Keratinocyte (primary cell): ENCODE measurements around the gene TOMM20. TPM values are rescaled to one million over a fixed set of nuclear protein-coding genes. Genes with fewer than 3 reads are reported as not detected.

Experiments
- DNase-seq: peaks from one replicate; pipeline ENCODE4 v3.0.0-alpha.2; 2011; ENCODE audit warnings: low read depth, missing footprints, low spot score
- FAIRE-seq: peaks from 2 replicates; lab custom pipeline; 2011; peaks lifted over from hg19 to GRCh38; lab: Jason Lieb, UNC
- H2AFZ ChIP-seq: 2 replicates; pipeline ENCODE4 v1.6.0; 2012; ENCODE audit warnings: low read length, control low read depth, inconsistent platforms; ENCODE audit not compliant: control insufficient read depth
- H3K27ac ChIP-seq: 2 replicates; pipeline ENCODE4 v1.5.1; 2011; ENCODE audit warnings: low read length; ENCODE audit not compliant: control insufficient read depth, insufficient read depth
- H3K27me3 ChIP-seq: 3 replicates; pipeline ENCODE4 v1.6.0; 2011; ENCODE audit warnings: low read length; ENCODE audit not compliant: control insufficient read depth, insufficient read depth; ENCODE audit errors: extremely low read depth
- H3K36me3 ChIP-seq, 2 experiments: 2 replicates in 1 of 2; 3 replicates in 1 of 2; pipeline ENCODE4 v1.5.1; 2011; ENCODE audit warnings: low read length in 2 of 2, mild to moderate bottlenecking in 1 of 2; ENCODE audit not compliant: control insufficient read depth in 2 of 2, insufficient read depth in 2 of 2; ENCODE audit errors: extremely low read depth in 1 of 2
- H3K4me1 ChIP-seq: 3 replicates; pipeline ENCODE4 v1.5.1; 2011; ENCODE audit warnings: low read length; ENCODE audit not compliant: control insufficient read depth, insufficient read depth; ENCODE audit errors: extremely low read depth
- H3K4me2 ChIP-seq: 3 replicates; pipeline ENCODE4 v1.6.0; 2011; ENCODE audit warnings: low read depth, low read length; ENCODE audit not compliant: control insufficient read depth, insufficient read depth; ENCODE audit errors: extremely low read depth
- H3K4me3 ChIP-seq, 3 experiments: fragments of 200-600 bp in 1 of 3; sonication (generic) in 1 of 3; 2 replicates in 2 of 3; 3 replicates in 1 of 3; pipeline ENCODE4 v1.5.1; 2011 to 2016; ENCODE audit warnings: low read length in 3 of 3, mild to moderate bottlenecking in 3 of 3, control low read depth in 2 of 3, inconsistent platforms in 1 of 3, low read depth in 1 of 3, mixed read lengths in 1 of 3, mixed run types in 1 of 3, moderate library complexity in 1 of 3; ENCODE audit not compliant: control insufficient read depth in 2 of 3, insufficient read depth in 2 of 3; ENCODE audit errors: extremely low read depth in 1 of 3
- H3K79me2 ChIP-seq: 2 replicates; pipeline ENCODE4 v1.6.0; 2012; ENCODE audit warnings: low read length; ENCODE audit not compliant: control insufficient read depth, insufficient read depth
- H3K9ac ChIP-seq: 3 replicates; pipeline ENCODE4 v1.6.0; 2011; ENCODE audit warnings: low read length; ENCODE audit not compliant: control insufficient read depth, insufficient read depth; ENCODE audit errors: extremely low read depth
- H3K9me1 ChIP-seq: 3 replicates; pipeline ENCODE4 v1.6.0; 2011; ENCODE audit warnings: low read length; ENCODE audit not compliant: control insufficient read depth, insufficient read depth; ENCODE audit errors: extremely low read depth
- H3K9me3 ChIP-seq: 2 replicates; pipeline ENCODE4 v1.5.1; 2012; ENCODE audit warnings: low read depth, low read length; ENCODE audit not compliant: control insufficient read depth
- H4K20me1 ChIP-seq: 3 replicates; pipeline ENCODE4 v1.6.0; 2011; ENCODE audit warnings: low read length; ENCODE audit not compliant: control insufficient read depth, insufficient read depth; ENCODE audit errors: extremely low read depth
- CTCF ChIP-seq, 3 experiments: IDR thresholded peaks in 1 of 3; conservative IDR thresholded peaks in 1 of 3; optimal IDR thresholded peaks in 1 of 3; 2 replicates in 2 of 3; 3 replicates in 1 of 3; pipeline versions ENCODE3 to v1.5.1; 2011; ENCODE audit warnings: low read length in 3 of 3, mild to moderate bottlenecking in 3 of 3, moderate library complexity in 2 of 3, control low read depth in 1 of 3, inconsistent platforms in 1 of 3; ENCODE audit not compliant: insufficient read depth in 2 of 3; ENCODE audit errors: extremely low read depth in 1 of 3
- EZH2 ChIP-seq: IDR thresholded peaks from one replicate; pipeline ENCODE4 v1.6.1; 2012; ENCODE audit warnings: inconsistent platforms, mild to moderate bottlenecking, low read length, moderate library complexity
- dilution Hi-C: fragments of 300-500 bp; cut with MboI; formaldehyde crosslinking; loops from one replicate; pipeline ENCODE4 v1.7.0; 2020; ENCODE audit warnings: low sequenced_read_pairs; ENCODE audit not compliant: extremely low pct_ligation_motif_present
- polyA plus RNA-seq, 5 experiments: library from polyadenylated mRNA; depleted of rRNA in 3 of 5; stranded (reverse) in 3 of 5; stranded (forward) in 1 of 5; unstranded in 1 of 5; fragments of >200 nt; gene quantifications; 1 replicate in 1 of 5; 2 replicates in 3 of 5; 3 replicates in 1 of 5; pipeline versions ENCODE4 v1.2.1 to v1.2.3, GENCODE V29; 2011 to 2012; ENCODE audit warnings: missing spikeins in 2 of 5, low read depth in 1 of 5, low replicate concordance in 1 of 5

Gene TOMM20
- polyA plus RNA-seq, 1 donor (not counting 4 experiments of a cell fraction or from before 2014, with no cell fraction given) = 140 TPM

- Histone ChIP-seq H2AFZ (no peak overlapping the region), H3K9me1 (no peaks in the 10 kb centered on the region), H4K20me1 (no peaks in the 10 kb centered on the region), H3K4me1 (peaks cover 65% of the 10 kb centered on the region), H3K36me3 (no peaks in the 10 kb centered on the region), H3K9me3 (no peaks in the 10 kb centered on the region), H3K4me2 (no peak overlapping the region), H3K27ac (no peak overlapping the region), H3K9ac (no peak overlapping the region), H3K4me3 (no peak overlapping the region), H3K79me2 (no peaks in the 10 kb centered on the region), H3K27me3 (no peaks in the 10 kb centered on the region)
- TF ChIP-seq EZH2 (no peak), CTCF (optimal IDR thresholded peaks at IDR 0.05 in 1 of 3, IDR thresholded peaks at IDR 0.05 in 1 of 3, conservative IDR thresholded peaks at IDR 0.05 in 1 of 3; ENCODE audit: extremely low read depth in 1 of 3, insufficient read depth in 2 of 3, low read length in 3 of 3) (no peak)
- dilution Hi-C loops = loop anchor here (10.0 kb wide), 2 partner anchors 97 to 197 kb away; no protein-coding TSS in a partner anchor
- FAIRE-seq (no peak), DNase-seq (no peak)
Measured at GRCh38 chr1:235072096-235072495, 56.5 kb downstream of the TOMM20 start.

- dilution Hi-C loops = loop anchor here (10.0 kb wide), 2 partner anchors 96 to 196 kb away; no protein-coding TSS in a partner anchor
- no peak for FAIRE-seq
- H2AFZ ChIP-seq = no peak overlapping the region
Measured at GRCh38 chr1:235070819-235071218, 57.8 kb downstream of the TOMM20 start.

More at GRCh38 chr1:235070819-235071218, 57.8 kb downstream of the TOMM20 start:
- TF ChIP-seq EZH2 (no peak), CTCF (optimal IDR thresholded peaks at IDR 0.05 in 1 of 3, IDR thresholded peaks at IDR 0.05 in 1 of 3, conservative IDR thresholded peaks at IDR 0.05 in 1 of 3; ENCODE audit: extremely low read depth in 1 of 3, insufficient read depth in 2 of 3, low read length in 3 of 3) (no peak)
- Histone ChIP-seq H3K9ac (peak overlapping the region; percentile 87), H3K4me2 (no peak overlapping the region), H3K27ac (no peak overlapping the region), H3K79me2 (no peaks in the 10 kb centered on the region), H3K27me3 (no peaks in the 10 kb centered on the region), H3K4me1 (peaks cover 66% of the 10 kb centered on the region), H4K20me1 (no peaks in the 10 kb centered on the region), H3K9me1 (no peaks in the 10 kb centered on the region), H3K9me3 (no peaks in the 10 kb centered on the region), H3K4me3 (no peak overlapping the region), H3K36me3 (no peaks in the 10 kb centered on the region)
- DNase-seq = no peak
